Amniotic epithelial cell (primary cell): ENCODE measurements around the gene LIMS1.

Source experiments
- DNase-seq: peaks from one replicate; pipeline ENCODE4 v3.0.0-alpha.2; 2010; ENCODE audit warnings: low read depth

LIMS1 gene

DNA sequence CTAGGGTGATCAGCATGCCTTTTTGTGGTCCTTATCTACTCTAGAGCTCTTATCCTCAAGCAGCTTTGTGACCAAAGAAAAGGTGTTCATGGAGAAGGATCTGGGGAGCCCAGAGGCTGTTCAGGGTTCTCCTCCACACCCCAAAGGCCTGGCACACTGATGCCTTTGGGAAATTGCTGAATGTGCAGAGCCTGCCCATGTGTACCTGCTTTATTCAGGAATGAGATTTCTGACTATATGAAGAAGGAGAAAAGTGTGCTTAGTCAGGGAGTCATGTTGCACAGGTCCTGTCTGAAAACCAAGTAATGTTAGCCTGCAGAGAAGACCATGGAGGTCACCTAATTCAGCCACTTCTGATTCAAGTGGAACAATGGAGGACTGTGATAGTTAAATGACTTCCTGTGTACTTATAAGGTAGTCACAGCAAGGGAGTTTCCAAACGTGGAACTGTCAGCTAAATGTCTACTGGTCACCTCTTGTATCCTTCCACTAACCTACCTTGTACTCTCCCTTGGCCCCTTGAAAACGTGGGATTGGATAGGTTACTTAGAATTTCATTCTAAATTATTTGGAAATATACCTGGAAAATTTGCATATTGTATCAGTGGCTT, 81.3 kb downstream of the LIMS1 start:
- no peak for DNase-seq

DNA sequence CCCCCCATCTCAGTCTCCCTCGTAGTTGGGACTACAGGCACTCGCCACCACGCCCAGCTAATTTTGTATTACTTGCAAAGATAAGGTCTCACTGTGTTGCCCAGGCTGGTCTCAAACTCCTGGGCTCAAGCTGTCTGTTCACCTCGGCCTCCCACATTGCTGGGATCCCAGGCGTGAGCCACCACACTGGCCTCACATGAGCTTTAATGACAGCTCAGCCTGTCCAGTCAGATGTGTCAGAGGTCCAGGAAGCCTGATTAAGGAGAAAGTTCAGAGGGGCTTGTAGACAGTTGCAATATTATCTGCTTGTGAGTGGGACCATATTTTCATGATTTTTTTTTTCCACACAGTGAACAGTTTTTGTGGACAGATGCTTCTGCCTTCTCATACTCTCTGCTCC, 82.0 kb downstream of the LIMS1 start:
- DNase-seq = no peak

DNA sequence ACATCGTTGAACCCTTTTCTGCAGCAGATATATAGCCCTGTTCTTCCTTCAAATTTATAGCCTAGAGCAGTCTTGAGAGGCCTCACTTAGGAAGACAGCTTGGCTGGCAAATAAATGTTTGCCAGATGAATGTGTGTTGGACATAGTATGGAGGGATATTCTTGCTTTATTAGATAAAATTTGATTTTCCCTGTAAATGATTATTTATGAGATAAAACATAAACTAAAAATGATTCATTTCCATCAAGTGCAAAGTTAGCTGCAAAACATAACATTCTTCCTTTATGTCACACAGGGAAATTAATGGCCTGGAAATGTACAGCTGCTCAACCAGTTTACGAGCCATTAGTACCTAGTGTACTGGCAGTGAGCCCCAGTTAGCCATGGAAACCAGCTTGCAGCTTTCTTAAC, 82.5 kb downstream of the LIMS1 start:
- peak; percentile 73 for DNase-seq

DNA sequence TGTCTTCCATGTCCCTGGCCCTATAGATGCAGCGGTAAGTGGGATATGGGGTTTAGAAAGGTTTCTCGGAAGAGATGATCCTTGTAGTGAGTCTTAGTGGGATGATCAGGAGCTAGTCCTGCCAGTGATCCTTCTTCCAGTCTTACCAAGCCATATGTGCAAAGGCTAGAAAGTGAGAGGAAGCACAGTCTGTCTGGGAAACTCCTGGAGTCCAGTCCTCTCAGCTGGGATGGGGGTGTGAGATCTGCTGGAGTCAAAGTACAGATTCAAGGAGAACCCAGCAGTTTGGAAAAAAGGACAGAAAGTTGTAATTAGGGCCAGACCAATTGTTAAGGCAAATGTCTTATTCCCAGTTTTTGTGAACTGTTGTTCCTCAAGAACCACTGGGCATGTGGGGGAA, 83.3 kb downstream of the LIMS1 start:
- no peak for DNase-seq

GRCh38 chr2:108619925-108620620, 85.8 kb downstream of the LIMS1 start:
- DNase-seq = no peak

- no peak for DNase-seq
These were observed 86.4 kb downstream of the LIMS1 start for GRCh38 chr2:108620656-108621055.

DNA sequence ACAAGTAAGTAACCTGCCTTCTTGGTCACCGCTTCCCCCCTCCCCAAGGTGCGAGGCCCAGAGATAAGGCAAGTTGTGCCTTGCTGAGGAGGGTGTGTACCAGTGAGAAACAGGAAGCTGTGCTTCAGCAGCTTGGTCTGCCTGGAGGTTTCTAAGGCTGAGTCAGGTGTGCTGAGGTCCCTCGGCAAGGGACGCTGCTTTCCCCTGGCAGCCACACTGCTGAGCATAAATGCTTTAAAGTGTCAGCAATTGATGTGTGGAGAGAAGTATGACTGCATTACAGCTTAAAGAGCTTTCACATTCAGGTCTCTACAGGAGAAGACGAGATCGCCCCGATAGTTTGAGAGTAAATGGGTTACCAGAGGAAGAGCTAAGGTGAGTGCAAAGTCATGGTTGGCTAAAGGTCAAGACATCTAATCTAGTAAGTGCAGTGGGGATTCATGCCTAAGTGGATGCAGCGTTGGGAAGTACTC, 86.9 kb downstream of the LIMS1 start:
- DNase-seq = no peak

DNA sequence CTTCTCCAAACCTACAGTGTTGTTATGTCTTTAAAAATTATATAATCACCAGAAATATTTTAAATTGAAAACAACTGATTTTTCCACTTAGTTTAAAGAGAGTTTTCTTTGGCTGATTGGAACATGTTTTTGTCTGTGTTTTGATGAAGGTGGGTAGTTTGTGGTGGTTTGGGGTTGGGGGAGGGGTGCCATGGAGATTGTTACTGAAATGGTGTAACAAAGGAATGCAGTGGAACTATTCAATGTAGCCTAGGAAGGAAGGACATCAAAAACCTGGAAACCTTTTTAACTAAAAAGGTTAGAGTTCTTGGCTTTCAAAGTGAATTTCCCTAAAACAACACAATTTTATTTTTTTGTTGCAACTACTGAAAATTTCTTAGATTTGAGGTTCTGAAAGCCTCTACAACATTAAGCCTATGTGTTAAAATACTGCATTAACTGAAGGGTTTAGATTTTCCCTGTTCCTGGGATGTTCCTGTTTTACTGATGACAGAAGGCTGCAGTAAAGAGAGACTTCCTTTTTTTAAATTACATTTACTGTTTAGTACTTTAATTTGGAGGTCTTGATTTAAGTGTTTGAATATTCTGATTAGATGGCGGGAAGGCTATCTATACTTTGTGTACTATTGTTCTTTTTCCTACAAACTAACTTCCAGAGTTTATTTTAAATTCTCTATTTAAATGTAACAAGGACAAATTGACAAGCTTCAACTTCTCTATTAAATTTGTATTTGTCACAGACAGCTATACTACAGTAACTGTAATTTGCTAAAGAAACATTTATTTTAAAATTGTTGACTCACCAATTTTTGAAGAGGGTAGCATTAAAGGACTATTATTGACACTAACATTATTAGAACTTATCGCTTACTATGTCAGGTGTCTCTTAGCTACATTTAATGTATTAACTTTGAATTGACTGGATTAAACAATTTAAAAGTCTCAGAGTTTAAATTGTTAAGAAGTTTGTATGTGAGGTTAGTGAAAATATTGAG, 87.7 kb downstream of the LIMS1 start:
- no peak for DNase-seq

- DNase-seq = peak; percentile 48
These were observed 89.3 kb downstream of the LIMS1 start for GRCh38 chr2:108623616-108624015.

GRCh38 chr2:108625186-108625827, 91.0 kb downstream of the LIMS1 start:
- DNase-seq = no peak

GRCh38 chr2:108625828-108626195, 91.5 kb downstream of the LIMS1 start:
- no peak for DNase-seq

DNA sequence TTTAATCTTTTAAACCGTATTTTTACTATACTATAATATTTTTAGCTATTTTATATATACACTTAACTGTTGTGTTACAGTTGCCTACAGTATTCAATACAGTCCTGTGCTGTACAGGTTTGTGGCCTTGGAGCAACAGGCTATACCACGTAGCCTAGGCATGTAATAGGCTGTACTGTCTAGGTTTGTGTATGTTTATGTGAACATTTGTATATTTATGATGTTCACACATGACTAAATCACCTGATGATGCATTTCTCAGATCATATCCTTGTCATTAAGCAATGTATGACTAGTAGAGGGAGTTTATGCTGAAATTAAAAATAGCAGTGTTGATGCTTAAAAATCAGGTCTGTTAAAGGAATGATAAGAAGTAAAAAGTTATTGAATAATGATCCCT, 92.7 kb downstream of the LIMS1 start:
- DNase-seq = peak; percentile 31

DNA sequence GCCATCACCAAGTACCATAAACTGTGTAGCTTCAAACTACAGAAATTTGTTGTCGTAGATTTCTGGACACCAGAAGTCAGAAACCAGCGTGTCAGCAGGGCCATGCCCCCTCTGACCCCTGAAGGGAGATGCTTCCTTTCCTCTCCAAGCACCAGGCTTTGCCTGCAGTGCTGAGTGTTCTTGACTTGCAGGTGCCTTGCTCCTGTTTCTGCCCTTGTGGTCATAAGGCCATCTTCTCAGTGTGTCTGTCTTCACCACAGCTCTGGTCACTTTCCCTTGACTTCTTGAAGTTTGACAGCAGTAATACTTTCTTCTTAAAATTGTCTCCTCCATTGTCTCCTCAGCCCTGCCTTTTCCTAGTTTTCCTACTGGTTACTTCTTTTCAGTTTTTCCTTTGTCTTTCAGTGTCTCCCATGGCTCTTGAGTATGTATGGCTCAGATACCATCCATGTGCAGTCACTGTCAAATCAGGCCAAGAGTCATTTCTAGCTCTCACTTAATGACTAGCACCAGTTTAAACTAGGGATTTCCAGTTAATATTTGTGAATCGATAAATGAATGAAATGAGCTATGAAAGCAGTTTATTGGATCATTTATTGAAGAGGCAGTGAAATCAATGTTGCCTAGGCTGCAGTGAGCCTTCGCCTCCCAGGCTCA, 93.8 kb downstream of the LIMS1 start:
- DNase-seq = no peak

- no peak for DNase-seq
These were observed 94.7 kb downstream of the LIMS1 start for GRCh38 chr2:108628936-108629335.

DNA sequence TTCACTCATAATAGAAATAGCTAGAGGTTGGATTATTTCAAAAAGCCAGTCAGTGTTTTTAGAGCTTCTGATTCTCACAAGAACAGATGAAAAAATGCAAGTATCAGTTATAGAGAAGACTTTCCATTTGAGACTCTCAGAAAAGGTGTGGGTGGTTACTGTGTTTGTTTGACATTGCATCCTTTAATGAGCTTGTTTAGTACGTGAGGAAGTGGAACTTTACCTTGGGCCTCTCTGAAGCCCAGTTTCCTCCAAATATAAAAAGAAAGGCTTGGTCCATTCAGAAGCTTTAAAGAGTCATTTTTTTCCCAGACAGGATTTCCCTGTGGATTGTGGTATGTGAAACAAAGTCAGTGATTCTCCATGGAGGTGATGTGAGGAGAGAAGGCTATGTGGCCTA, 95.1 kb downstream of the LIMS1 start:
- no peak for DNase-seq

- DNase-seq = peak; percentile 37
These were observed 96.5 kb downstream of the LIMS1 start for GRCh38 chr2:108630567-108631405.

GRCh38 chr2:108632332-108633160, 98.3 kb downstream of the LIMS1 start:
- DNase-seq = no peak

- no peak for DNase-seq
These were observed 99.1 kb downstream of the LIMS1 start for GRCh38 chr2:108633409-108633808.

- no peak for DNase-seq
These were observed 99.7 kb downstream of the LIMS1 start for GRCh38 chr2:108634011-108634410.
